Left colon (tissue), 2 donors: ENCODE data around the gene ANKRD10. TPM values are rescaled to one million over a fixed set of nuclear protein-coding genes. Genes with fewer than 3 reads are reported as not detected.
"Not testable (repeated sequence)": the region's sequence is repeated elsewhere in the genome, so short reads cannot be mapped to it uniquely, and the experiment has no call there.

ENCODE experiments used
- ATAC-seq: fragments of 200-7000 bp; cut with Tn5 transposase; one replicate; pipeline ENCODE4 v1.9.1; 2020; ENCODE audit warnings: mild to moderate bottlenecking, moderate library complexity
- DNase-seq, 2 donors: peaks; one replicate each; pipeline ENCODE4 v3.0.0-alpha.2; 2020
- intact Hi-C, 2 donors: fragments of 100-400 bp; cut with DNase I in 1 of 2; cut with micrococcal nuclease in 1 of 2; formaldehyde crosslinking; loops; one replicate each; pipeline versions ENCODE4 v1.11.2 to v1.14.0; 2022; cut with DNase I, micrococcal nuclease
- long read RNA-seq: library from polyadenylated mRNA; unstranded; transcript quantifications from one replicate; pipeline ENCODE4 v2.0.0, GENCODE V29; 2021
- total RNA-seq, 2 donors: library from RNA; stranded (reverse); fragmentation: NEBNext Ultra II Directional; extraction: Animal tissue kit (Norgen Biotek cat#: 25700); gene quantifications; one replicate each; pipeline ENCODE4 v1.2.1, GENCODE V29; 2021
- donor health status: DM: no; HTN: no; CAD: no.
- donor health status: DM: yes; HTN: yes; CAD: no.

ANKRD10 gene
- total RNA-seq = 100 to 1,000 TPM; 116 to 121 TPM
- long read RNA-seq, transcript ANKRD10-201 (6 exons, 2,495 nt) = major isoform, 91 of 139 reads
- long read RNA-seq, partial matches to known transcripts = 18 of 139 reads
- long read RNA-seq, other reads (novel, unspliced or antisense) = 27 of 139 reads

- intact Hi-C loops = no loop called here
- DNase-seq (peak; percentile 99), ATAC-seq (peak; percentile 78)
Measured at GRCh38 chr13:110915057-110915873, at the start of gene ANKRD10. Gene ANKRD10, minus strand, starts transcription at chr13:110915069. Its CDS starts 135 bp downstream, at chr13:110914934.

GRCh38 chr13:110964229-110965037, 49.6 kb upstream of the ANKRD10 start:
- ATAC-seq = peak; percentile 18
- no peak for DNase-seq
- intact Hi-C loops = no loop called here

GRCh38 chr13:110963554-110963970, 48.7 kb upstream of the ANKRD10 start:
- no peak for ATAC-seq
- intact Hi-C loops = no loop called here
- DNase-seq = no peak

GRCh38 chr13:110961959-110962358, 47.1 kb upstream of the ANKRD10 start:
- intact Hi-C loops = no loop called here
- DNase-seq (no peak), ATAC-seq (no peak)

- intact Hi-C loops = no loop called here
- no peak for ATAC-seq
- DNase-seq = no peak
Measured at GRCh38 chr13:110960204-110960603, 45.3 kb upstream of the ANKRD10 start.

GRCh38 chr13:110957931-110958330, 43.1 kb upstream of the ANKRD10 start:
- no peak for ATAC-seq
- DNase-seq = no peak
- intact Hi-C loops = no loop called here

- DNase-seq (no peak), ATAC-seq (no peak)
- intact Hi-C loops = no loop called here
Measured at GRCh38 chr13:110957181-110957884, 42.5 kb upstream of the ANKRD10 start.

GRCh38 chr13:110956216-110956615, 41.3 kb upstream of the ANKRD10 start:
- DNase-seq, ATAC-seq, intact Hi-C loops: not testable (repeated sequence)

- intact Hi-C loops = not testable (repeated sequence)
Measured at GRCh38 chr13:110955608-110956007, 40.7 kb upstream of the ANKRD10 start.

GRCh38 chr13:110955072-110955503, 40.2 kb upstream of the ANKRD10 start:
- intact Hi-C loops = not testable (repeated sequence)
- ATAC-seq (peak; percentile 42), DNase-seq (peak; percentile 20 to 60)

More at GRCh38 chr13:110955608-110956007, 40.7 kb upstream of the ANKRD10 start:
- ATAC-seq, DNase-seq: not testable (repeated sequence)

- ATAC-seq, intact Hi-C loops, DNase-seq: not testable (repeated sequence)
Measured at GRCh38 chr13:110954533-110954920, 39.7 kb upstream of the ANKRD10 start.

- DNase-seq (no peak), ATAC-seq (no peak)
- intact Hi-C loops = no loop called here
Measured at GRCh38 chr13:110953833-110954532, 39.1 kb upstream of the ANKRD10 start.

- ATAC-seq (no peak), DNase-seq (no peak)
- intact Hi-C loops = no loop called here
Measured at GRCh38 chr13:110953416-110953815, 38.5 kb upstream of the ANKRD10 start.

GRCh38 chr13:110952135-110952534, 37.3 kb upstream of the ANKRD10 start:
- intact Hi-C loops, DNase-seq, ATAC-seq: not testable (repeated sequence)

- ATAC-seq (no peak), DNase-seq (no peak)
- intact Hi-C loops = no loop called here
Measured at GRCh38 chr13:110950819-110951570, 36.1 kb upstream of the ANKRD10 start.

- intact Hi-C loops = no loop called here
- ATAC-seq (no peak), DNase-seq (no peak)
Measured at GRCh38 chr13:110950356-110950755, 35.5 kb upstream of the ANKRD10 start.

- DNase-seq (no peak), ATAC-seq (no peak)
- intact Hi-C loops = no loop called here
Measured at GRCh38 chr13:110949628-110950027, 34.8 kb upstream of the ANKRD10 start.

GRCh38 chr13:110949116-110949515, 34.2 kb upstream of the ANKRD10 start:
- ATAC-seq = no peak
- intact Hi-C loops = no loop called here
- no peak for DNase-seq
